ENCODE results near the gene TRIO. TPM values are rescaled to one million over a fixed set of nuclear protein-coding genes. Genes with fewer than 3 reads are reported as not detected.

Gene TRIO
- total and polyA plus RNA-seq, 8 donors = 84.4 to 151 (median 93.7) TPM

- ATAC-seq = no peak
- Histone ChIP-seq H3K27me3 (no peaks in the 10 kb centered on the region), H3K9me3 (no peaks in the 10 kb centered on the region), H3K27ac (peak overlapping the region; percentile 64 to 79), H3K36me3 (no peaks in the 10 kb centered on the region), H3K4me3 (no peak overlapping the region), H3K4me1 (peaks cover 22 to 60% of the 10 kb centered on the region in 2 donors)
- intact Hi-C loops (cut with DNase I) = loop anchor here in 1 of 2 donors (10.0 kb wide), 1 partner anchor 73 kb away; no protein-coding TSS in a partner anchor
- TF ChIP-seq, protein P1, sequence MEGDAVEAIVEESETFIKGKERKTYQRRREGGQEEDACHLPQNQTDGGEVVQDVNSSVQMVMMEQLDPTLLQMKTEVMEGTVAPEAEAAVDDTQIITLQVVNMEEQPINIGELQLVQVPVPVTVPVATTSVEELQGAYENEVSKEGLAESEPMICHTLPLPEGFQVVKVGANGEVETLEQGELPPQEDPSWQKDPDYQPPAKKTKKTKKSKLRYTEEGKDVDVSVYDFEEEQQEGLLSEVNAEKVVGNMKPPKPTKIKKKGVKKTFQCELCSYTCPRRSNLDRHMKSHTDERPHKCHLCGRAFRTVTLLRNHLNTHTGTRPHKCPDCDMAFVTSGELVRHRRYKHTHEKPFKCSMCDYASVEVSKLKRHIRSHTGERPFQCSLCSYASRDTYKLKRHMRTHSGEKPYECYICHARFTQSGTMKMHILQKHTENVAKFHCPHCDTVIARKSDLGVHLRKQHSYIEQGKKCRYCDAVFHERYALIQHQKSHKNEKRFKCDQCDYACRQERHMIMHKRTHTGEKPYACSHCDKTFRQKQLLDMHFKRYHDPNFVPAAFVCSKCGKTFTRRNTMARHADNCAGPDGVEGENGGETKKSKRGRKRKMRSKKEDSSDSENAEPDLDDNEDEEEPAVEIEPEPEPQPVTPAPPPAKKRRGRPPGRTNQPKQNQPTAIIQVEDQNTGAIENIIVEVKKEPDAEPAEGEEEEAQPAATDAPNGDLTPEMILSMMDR (IDR thresholded peaks at IDR 0.05) = no peak
- DNase-seq = no peak
These were observed 48.2 kb downstream of the TRIO start for GRCh38 chr5:14191325-14191724.

GRCh38 chr5:14193496-14193895 is 50.4 kb downstream of the TRIO start:
- ATAC-seq (no peak), DNase-seq (no peak)
- TF ChIP-seq, protein P1 (IDR thresholded peaks at IDR 0.05) = no peak
- Histone ChIP-seq H3K4me1 (peaks cover 15 to 38% of the 10 kb centered on the region in 2 donors), H3K36me3 (no peaks in the 10 kb centered on the region), H3K27ac (no peak overlapping the region), H3K9me3 (no peaks in the 10 kb centered on the region), H3K27me3 (no peaks in the 10 kb centered on the region), H3K4me3 (no peak overlapping the region)
- intact Hi-C loops (cut with DNase I) = loop anchor here in 1 of 2 donors (10.0 kb wide), 1 partner anchor 71 kb away; no protein-coding TSS in a partner anchor

- H3K4me1 ChIP-seq = peaks cover 10 to 27% of the 10 kb centered on the region in 2 donors
- intact Hi-C loops (cut with DNase I) = loop anchor here in 1 of 2 donors (10.0 kb wide), 1 partner anchor 69 kb away; no protein-coding TSS in a partner anchor
- ATAC-seq (no peak), DNase-seq (no peak)
- no peak overlapping the region for H3K4me3 ChIP-seq
- no peaks in the 10 kb centered on the region for H3K36me3 ChIP-seq
- H3K27me3 ChIP-seq = no peaks in the 10 kb centered on the region
- no peak overlapping the region for H3K27ac ChIP-seq
- no peaks in the 10 kb centered on the region for H3K9me3 ChIP-seq
- TF ChIP-seq, protein P1 (IDR thresholded peaks at IDR 0.05) = no peak
These were observed 52.4 kb downstream of the TRIO start for GRCh38 chr5:14195588-14195987.

- Histone ChIP-seq H3K27me3 (no peaks in the 10 kb centered on the region), H3K36me3 (no peaks in the 10 kb centered on the region), H3K4me1 (peaks cover 15 to 26% of the 10 kb centered on the region in 2 donors), H3K9me3 (no peaks in the 10 kb centered on the region), H3K27ac (no peak overlapping the region), H3K4me3 (no peak overlapping the region)
- ATAC-seq (no peak), DNase-seq (no peak)
- TF ChIP-seq, protein P1 (IDR thresholded peaks at IDR 0.05) = no peak
- intact Hi-C loops (cut with DNase I) = loop anchor here in 1 of 2 donors (10.0 kb wide), 1 partner anchor 68 kb away; no protein-coding TSS in a partner anchor
These were observed 53.9 kb downstream of the TRIO start for GRCh38 chr5:14197056-14197455.

DNA sequence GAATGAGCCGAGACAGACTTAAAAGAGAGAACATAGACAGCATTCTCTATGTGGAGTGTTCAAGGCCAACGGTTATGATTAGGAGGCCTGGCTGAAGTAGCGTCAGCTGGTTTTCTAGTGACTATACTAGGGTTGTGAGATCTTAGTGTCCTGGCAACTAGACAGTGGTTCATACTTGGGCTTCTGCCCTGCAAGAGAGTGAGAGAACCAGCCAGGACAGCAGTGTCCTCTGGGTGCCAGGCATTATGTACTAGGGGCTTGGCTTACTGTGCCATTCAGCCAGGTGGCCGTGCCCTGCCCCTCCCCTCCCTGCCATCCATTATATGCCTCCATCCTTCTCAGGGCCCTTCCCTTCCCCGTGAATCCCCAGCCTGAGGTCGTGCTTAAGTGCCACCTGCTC is 56.8 kb downstream of the TRIO start:
- Histone ChIP-seq H3K36me3 (no peaks in the 10 kb centered on the region), H3K4me1 (peaks cover 23 to 35% of the 10 kb centered on the region in 2 donors), H3K27ac (no peak overlapping the region), H3K4me3 (no peak overlapping the region), H3K9me3 (no peaks in the 10 kb centered on the region), H3K27me3 (no peaks in the 10 kb centered on the region)
- intact Hi-C loops (cut with DNase I) = loop anchor here in 1 of 2 donors (10.0 kb wide), 1 partner anchor 65 kb away; no protein-coding TSS in a partner anchor
- ATAC-seq (no peak), DNase-seq (no peak)
- TF ChIP-seq, protein P1 (IDR thresholded peaks at IDR 0.05) = no peak

All from left lung (tissue), 10 donors.